HG03432 (cell line): ENCODE data around the gene DMRT1.

ENCODE experiments used
- ATAC-seq: cut with Tn5 transposase; IDR thresholded peaks from one replicate; pipeline ENCODE4 v1.9.1; 2021; ENCODE audit warnings: mild to moderate bottlenecking, moderate library complexity; ENCODE audit not compliant: unreplicated experiment

The DMRT1 gene

DNA sequence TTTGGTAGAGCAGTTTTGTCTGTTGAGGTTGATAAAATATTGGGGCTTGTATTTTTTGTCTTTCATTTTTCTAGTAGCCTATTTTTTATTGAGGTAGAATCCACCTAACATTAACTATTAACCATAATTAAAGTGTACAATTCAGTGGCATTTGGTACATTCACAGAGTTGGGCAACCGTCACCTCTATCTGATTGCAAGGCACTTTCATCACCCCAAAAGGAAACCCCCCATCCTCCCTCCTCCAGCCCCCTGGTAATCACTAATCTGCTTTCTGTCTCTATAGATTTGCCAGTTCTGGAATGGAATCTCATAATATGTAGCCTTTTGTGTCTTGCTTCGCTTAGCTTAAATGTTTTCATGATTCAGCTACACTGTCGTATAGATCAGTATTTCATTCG, 79.4 kb downstream of the DMRT1 start:
- no peak for ATAC-seq

DNA sequence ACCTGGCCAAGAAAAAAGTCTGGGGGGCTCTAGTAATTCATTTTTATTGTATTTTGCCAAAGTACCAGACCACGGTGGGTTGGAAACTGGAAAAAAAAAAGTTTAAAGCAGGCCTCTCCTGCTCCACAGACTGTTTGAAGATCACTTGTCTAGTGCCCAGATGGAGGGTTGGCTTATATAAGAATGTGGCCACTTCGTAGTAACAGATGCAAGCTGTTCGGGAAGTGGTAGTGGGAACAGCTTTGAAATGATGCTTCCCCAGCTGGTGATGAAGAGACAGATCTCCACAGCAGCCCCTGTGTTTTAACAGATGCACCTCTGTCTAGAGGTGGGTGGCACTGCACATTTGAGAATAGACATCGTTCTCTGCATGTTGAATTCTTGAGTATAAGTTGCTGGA, 80.7 kb downstream of the DMRT1 start:
- ATAC-seq = no peak

DNA sequence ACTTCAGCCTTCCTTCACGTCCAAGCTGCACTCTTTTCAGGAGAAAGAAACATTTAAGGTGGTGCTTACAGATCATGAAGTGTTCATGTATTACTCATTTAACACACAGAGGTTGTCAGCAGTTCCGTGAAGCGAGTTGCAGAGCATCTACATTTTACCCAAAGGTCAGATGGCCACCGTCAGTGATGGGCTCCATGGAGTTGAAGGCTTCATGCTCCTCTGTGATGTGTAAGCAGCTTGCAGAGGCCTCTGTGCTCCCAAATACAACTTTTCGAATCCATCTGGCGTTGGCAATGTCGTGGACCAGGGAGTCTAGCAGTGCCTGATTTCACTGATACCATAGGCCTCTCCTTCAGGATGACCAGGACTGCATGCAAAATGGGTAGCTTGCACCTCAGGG, 81.2 kb downstream of the DMRT1 start:
- ATAC-seq = no peak

- ATAC-seq = no peak
These were observed 85.5 kb downstream of the DMRT1 start for GRCh38 chr9:926976-927375.

GRCh38 chr9:928363-929042, 87.0 kb downstream of the DMRT1 start:
- ATAC-seq = peak; percentile 67

- ATAC-seq = no peak
These were observed 88.2 kb downstream of the DMRT1 start for GRCh38 chr9:929719-930118.

GRCh38 chr9:933356-933755, 91.9 kb downstream of the DMRT1 start:
- no peak for ATAC-seq

DNA sequence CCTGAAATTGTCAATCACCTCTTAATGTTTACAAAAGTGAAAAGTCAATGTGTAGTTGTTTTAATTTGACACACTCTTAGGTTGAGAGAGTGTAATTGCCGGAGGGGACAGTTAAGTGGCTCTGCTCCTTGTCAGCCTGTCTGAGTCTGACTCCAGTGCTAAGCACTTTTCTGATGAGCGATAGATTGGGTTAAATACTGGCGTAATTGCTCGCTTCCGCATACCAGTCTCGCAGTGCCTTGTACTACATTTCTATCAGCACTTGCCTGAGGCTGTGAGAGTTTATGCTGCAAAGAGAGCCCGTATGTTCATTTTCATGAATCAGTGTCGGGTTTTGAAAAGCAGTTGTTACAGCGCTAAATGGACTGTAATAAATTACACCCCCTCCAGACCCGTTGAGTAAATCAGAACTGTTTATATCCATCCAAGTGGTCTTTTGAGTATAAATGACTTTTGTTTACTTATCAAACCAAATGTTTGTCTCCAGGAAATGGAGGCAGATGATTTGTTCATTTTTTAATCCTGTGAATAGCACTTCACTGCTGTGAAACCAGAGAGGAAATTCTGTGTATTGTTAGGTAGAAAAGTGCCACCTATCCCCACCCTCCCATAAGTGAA, 94.0 kb downstream of the DMRT1 start:
- no peak for ATAC-seq

DNA sequence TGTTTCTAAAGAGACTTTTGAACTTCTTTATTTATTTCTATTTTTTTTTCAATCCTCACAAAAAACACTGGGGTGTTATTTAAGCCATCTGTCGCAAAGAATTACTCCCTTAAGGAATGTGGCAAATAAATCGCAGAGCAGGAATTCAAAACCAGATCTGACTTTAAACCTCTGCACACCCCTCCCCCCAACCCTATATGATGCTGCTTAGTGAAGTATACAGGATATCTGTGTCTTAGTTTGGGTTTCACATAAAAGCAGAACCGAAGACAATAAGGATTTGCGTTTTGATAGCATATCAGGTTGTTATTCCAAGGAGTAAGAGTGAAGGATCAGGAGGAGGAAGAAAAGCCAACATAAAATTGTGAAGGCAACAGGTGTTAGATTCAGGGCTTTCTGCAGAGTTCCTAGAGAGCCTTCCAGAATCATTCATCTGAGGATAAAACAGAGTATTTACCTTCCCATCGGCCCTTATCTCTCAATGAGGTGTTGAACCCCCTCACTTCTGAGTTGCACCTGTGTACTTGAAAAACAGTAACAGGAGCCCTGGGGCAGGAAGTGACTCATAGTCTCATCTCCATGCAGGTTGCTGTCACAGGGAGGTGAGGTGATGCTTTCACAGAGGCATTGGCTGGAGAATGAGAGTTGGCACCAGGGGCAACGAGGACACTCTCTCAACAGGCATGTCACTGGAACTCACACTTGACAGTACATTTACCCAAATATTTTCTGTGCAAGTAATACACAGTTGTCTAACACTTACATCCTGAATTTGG, 101.5 kb downstream of the DMRT1 start:
- ATAC-seq = no peak

DNA sequence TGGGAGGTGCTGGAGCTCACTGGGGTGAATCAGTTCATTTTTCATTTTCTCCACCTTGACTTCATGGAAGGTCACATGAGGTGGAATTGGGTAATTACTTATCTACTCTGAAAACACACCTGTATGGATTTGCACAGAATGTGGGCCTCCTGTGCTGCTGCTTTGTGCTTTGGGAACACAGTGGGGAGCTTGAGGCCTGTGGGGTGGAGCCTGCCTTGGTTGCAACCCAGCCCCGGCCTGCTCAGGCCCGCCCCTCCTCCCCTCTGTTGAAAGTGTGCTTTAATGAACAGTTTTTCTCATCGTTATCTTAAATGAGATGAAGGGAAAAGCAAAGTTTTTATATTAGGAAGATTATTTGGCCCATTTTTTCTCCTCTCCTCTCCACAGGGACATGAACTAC, 106.5 kb downstream of the DMRT1 start:
- no peak for ATAC-seq

DNA sequence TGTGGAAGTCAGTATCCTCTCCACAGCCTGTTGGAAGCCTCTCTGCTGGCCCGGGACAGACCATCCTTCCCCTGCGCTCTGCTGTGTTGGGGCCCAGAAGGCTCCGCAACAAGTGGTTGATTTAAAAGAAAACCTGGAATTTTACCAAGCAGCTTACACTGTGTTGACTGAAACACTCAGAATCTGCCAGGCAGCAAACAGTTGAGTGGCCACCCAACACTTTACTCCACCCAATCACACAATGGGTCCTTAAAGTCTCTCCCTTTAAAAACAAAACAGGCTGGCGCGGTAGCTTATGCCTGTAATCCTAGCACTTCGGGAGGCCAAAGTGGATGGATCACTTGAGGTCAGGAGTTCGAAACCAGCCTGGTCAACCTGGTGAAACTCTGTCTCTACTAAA, 107.0 kb downstream of the DMRT1 start:
- no peak for ATAC-seq

DNA sequence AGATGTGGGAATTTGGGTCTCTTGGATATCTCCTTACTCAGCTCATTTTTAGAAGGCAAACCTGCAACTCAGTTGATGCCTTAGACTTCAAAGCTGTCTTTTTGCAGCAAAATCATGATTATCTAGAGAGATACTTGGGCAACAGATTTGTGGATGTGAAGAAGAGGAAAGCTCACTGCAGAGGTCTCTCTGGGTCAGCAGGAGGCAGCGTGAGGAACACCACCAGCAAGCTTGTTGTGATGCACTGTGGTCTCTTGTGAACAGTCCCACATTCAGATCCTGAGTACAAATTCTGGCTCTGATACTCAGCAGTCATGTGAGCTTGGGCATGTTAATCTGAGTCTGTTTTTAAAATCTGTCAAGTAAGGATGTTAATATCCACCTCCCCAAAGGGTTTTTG, 108.6 kb downstream of the DMRT1 start:
- no peak for ATAC-seq

DNA sequence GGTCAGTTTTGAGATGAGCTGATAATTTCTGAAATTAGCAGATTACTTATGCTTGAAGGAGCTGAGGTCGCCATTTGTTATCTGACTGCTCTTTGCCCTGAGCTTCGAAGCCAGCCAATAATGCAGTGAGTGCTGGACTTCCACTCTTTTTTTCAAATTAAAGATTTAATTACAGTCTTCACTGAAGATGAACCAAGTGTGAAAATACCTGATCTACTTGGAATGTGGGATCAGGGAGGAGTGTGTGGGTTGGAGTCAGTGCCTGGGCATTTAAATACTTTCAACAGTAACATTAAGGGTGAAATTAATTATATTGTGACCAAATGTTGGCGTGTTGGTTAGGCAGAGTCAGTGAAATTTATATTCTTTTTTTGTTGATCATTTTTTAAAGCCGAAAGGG, 111.0 kb downstream of the DMRT1 start:
- ATAC-seq = no peak

DNA sequence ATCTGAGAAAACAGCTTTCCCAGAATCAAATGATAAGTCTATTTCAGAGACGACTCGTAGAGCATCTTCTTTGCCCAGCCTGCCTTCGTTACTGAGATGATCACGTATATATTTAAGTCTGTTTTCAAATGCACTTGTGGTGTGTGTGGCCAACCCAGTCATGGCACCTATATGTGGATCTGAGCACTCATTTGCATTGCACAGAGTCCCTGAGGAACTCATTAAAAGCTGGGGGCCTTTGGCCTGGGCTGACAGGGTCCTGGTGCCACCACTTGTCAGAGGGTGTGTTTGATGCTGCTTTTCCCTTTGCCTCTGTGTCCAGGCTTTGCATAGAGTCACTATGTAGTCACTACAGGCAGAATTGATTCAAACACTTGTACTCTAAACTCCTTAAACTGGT, 117.6 kb downstream of the DMRT1 start:
- ATAC-seq = no peak

DNA sequence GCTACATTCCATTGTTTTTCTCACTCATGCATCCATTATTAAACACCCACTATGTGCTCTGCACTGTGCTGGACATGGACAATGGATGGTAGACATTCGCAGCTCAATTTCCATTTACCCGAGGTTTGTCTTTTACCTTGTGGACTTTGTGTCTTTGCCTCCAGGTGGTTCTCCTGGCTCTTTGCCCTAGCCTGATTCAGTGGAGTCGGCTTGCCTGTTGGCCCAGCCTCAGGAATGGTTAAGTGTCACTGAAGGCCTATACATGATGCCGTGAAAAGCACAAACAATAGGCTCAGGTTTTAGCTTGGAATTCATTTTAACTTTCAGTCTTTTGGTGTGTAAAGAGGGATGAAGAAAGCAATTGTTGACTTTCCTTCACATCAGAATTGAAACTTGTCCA, 118.4 kb downstream of the DMRT1 start:
- no peak for ATAC-seq

GRCh38 chr9:962023-962422, 120.5 kb downstream of the DMRT1 start:
- ATAC-seq = no peak

- no peak for ATAC-seq
These were observed 124.0 kb downstream of the DMRT1 start for GRCh38 chr9:965497-965896.

DNA sequence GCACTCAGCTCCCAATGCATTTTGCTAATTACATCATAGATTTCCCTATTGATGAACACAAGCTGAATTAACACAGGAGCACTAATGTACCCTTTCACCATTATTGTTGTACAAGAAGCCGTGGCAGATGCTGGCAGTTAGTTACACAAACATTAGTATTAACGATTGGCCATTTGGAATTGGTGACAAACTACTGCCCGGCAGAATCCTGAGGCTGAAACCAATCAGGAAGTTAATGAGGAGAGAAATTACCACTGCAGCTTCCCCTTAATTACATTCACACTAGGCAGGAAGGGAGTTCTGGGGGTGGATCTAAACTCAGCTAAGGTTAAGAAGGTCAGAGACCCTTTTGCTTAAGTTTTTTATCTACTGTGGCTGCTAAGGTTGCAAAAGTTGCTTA, 125.4 kb downstream of the DMRT1 start:
- ATAC-seq = no peak

DNA sequence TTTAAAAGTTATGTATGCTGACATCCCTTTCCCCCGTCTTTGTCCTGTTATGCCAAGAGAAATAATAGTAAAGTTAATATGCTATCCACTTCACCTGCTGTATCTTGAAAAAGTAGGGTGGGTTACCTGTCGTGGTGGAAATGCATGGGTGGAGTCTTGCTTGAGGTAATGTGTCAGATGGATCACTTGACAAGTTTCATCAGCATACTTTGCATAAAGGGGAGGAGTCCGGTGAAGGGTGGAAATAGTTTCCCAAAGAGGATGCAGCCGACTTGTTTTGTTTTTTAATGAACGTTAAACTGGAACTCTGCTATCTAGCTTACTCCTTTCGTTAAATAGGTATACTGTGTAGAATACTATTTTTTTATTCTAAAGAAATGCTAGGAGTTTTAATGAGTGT, 125.9 kb downstream of the DMRT1 start:
- ATAC-seq = no peak

GRCh38 chr9:967903-968641, 126.6 kb downstream of the DMRT1 start:
- ATAC-seq = no peak

- no peak for ATAC-seq
These were observed 128.0 kb downstream of the DMRT1 start for GRCh38 chr9:969310-970150.
